ENCODE results near the gene CYB5R3.
"Not testable (repeated sequence)": the region's sequence is repeated elsewhere in the genome, so short reads cannot be mapped to it uniquely, and the experiment has no call there.

Gene CYB5R3

DNA sequence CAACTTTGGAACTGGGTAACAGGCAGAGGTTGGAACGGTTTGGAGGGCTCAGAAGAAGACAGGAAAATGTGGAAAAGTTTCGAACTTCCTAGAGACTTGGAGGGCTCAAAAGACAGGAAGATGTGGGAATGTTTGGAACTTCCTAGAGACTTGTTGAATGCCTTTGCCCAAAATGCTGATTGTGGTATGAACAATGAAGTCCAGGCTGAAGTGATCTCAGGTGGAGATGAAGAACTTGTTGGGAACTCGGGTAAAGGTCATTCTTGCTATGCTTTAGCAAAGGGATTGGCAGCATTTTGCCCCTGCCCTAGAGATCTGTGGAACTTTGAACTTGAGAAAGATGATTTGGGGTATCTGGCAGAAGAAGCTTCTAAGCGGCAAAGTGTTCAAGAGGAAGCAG lies 28.7 kb upstream of the CYB5R3 start:
- not testable (repeated sequence) for DNase-seq

DNA sequence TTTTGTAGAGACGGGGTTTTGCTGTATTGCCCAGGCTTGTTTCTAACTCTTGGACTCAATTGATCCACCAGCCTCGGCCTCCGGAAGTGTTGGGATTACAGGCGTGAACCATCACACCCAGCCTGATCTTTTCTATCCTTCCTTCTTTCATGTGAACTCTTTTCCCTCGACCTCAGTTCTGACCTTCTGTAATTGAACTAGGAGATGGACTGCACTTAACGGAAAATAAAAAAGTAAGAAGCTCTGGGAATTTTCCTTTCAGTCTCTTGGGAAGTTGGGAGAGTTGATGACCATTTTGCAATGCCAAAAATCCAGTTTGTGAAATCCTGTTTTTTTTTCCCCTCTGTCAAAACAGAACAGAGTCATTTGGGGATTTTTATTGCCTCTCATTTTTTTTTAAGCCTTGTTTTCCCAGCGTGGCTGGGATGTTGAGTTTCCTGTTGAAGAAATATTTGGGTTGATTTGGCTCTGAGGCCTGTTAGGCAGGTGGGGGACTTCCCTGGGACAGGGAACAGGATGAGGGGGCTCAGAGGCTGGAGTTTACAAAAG lies 26.9 kb upstream of the CYB5R3 start:
- no peak for DNase-seq

DNA sequence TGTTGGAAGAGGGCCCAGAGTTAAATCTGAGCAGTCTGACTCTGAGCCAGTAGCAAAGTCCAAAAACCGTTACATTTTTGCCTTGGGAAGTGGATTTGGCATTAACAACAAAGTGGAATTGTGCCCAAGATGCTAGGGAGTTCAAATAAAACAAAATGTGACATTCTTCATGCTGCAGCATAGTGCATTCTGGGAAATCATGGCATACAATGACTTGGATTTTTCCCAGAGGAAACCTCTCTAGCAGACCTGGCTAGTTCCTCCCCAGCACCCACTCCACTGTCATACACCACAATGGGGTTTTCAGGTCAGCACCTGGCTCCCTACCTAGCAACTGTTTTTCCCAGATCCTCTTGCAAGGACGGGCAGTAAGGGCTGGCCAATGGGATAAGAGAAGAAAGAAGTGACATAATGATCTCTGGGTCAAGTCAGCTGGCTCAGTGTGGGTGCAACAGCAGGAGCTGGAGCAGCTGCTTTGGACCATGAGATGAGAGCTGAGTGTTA lies 24.8 kb upstream of the CYB5R3 start:
- no peak for DNase-seq

DNA sequence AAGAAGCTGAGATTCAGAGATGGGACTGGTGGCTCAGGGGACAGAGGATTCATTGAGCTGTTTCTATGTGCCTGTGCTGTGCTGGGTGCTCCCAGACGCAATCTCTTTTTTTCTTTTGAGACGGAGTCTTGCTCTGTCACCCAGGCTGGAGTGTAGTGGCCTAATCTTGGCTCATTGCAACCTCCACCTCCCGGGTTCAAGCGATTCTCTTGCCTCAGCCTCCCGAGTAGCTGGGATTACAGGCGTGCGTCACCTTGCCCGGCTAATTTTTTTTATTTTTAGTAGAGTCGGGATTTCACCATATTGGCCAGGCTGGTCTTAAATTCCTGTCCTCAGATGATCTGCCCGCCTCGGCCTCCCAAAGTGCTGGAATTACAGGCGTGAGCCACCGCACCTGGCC lies 23.9 kb upstream of the CYB5R3 start:
- DNase-seq, result not testable (repeated sequence)

DNA sequence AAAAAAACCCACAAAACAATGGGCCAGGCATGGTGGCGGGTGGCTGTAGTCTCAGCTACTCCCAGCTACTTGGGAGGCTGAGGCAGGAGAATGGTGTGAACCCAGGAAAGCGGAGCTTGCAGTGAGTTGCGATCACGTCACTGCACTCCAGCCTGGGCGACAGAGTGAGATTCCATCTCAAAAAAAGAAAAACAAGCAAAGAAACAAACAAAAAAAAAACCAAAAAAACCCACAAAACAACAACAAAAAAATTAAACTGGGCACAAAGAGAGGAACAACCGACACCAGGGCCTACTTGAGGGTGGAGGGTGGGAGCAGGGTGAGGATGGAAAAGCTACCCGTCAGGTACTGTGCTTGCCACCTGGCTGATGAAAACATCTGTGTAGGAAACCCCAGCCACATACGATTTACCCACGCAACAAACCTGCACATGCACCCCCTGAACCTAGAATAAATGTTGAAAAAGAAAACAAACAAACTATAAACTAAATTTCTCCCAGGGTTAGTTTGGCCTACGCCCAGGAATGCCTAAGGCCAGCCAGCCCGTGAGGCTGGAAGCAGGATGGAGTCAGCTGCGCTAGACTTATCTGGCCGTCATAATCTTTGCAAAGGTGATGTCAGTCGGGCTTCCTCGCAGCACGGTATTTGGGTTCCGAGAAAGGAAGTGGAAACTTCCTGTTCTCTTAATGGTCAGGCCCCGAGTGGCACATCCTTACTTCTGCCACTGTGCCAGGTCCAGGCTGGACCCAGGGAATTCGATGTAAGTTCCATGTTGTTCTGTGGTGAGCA lies 21.9 kb upstream of the CYB5R3 start:
- DNase-seq, result no peak

DNA sequence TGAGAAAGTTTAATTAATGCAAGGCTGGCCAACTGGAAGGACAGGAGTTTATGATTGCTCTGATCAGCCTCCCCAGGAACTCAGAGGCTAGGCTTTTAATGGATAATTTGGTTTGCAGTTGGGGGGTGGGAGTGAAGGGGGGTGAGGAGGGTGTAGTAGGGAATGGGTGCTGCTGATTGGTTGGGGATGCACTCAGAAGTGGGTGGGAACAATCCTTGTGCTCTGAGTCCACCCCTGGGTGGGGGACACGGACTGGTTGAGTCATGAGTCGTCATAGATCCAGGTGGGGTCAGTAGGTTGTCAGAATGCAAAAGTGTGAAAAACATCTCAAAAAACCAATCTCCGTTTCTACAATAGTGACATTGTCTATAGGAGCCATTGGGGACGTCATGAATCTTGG lies 20.9 kb upstream of the CYB5R3 start:
- no peak for DNase-seq

DNA sequence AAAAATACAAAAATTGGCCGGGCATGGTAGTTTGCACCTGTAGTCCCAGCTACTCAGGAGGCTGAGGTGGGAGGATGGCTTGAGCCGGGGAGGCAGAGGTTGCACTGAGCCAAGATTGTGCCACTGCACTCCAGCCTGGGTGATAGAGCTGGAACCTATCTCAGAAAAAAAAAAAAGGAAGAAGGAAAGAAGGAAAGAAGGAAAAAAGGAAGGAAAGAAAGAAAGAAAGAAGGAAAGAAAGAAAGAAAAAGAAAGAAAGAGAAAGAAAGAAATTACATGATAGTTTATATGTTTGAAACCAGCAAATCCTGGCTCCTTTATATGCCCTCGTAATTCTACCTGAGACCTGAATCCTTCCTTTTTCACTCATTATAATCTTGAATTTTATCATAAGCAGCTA lies 17.2 kb upstream of the CYB5R3 start:
- not testable (repeated sequence) for DNase-seq

DNA sequence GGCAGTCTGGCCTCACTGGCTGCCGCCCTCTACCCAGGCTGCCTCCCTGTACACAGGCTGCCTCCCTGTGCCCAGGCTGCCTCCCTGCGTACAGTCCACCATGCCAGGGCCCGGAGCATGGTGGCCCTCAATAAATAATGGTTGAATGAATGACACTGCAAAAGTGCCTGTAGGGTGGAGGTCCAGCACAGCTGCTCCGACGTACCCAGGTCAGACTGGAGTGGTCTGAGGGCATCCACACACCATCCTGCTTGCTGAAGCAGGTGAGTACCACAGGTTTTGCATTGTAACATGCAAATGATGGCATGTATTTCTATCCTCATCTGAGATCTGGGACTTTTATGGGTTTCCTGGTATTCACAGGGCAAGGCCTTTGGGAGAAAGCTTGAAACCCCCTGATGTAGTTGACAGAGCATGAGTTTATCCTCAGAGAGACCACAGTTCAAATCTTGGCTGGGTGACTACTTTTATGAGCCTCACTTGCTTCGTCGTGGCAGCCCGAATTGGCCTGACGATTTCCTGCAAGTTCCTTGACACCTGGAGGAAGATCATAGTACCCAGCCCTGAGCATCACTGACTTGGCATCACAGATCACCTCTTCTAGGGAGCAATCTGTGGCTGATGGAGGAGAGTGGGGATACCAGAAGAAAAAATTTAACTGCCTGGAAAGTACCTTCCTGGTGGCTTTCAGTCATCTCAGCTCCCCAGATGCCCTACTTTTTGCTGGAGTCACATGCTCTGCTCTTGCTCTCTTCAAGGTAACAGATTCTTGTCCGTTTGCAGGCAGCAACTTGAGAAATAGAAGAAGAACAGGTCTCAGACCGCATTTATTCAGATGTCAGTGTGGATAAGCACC lies 16.0 kb upstream of the CYB5R3 start:
- DNase-seq, result no peak

DNA sequence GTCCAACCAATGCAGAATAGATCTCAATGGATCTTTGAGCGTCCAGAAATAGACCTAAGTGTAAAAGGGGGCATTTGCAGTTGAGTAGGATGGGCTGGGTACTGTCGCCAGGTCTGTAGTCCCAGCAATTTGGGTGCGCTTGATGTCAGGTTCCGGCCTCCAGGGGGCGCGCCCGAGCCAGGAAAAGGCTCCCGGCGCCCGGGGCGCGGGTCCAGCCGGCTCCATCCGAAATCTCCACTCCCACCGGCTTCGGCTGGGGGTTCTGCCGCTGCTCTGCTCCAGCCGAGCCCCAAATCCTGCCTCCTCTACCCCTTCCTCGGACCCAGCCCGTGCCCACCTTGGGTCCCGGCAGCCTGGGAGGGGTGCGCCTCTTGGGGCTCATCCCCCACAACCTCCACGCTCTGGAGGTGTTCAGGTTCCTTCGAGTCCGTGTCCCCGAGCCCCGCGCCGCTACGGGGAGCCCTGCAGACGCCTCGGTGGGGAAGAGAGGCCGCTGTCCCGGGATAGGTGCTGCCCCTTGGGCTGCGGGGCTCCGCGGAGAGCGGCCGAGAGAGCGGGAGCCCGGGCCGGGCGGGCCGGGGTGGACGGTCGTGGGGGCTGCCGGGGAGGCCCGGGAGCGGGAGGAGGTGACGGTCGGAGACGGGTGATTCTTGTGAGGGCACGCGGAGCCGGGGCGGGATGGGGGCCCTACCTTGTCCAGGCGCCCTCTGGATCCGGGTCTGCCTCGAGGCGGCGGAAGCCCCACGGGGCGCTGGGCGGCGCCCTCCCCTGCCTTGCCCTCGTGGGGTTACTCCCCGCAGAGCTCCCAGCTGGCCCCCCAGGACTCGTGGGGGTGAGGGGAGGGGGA lies 13.0 kb upstream of the CYB5R3 start:
- DNase-seq, result peak; percentile 77

DNA sequence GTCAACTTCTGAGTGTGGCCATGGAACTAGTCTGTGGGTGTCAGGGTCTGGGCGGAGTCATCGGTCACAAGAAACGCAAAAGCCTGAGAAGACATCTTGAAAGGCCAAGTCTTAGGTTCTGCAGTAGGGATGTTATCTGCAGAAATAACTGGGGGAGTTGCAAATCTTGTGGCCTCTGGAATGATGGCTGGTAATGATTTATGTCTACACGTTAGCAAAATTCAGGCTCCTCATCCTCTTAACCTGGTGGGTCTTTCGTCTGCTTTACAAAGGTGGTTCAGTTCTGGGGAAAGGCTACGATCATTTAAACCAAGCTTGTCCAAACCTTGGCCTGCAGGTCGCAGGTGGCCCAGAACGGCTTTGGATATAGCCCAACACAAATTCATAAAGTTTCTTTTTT lies 7.4 kb upstream of the CYB5R3 start:
- DNase-seq, result no peak

DNA sequence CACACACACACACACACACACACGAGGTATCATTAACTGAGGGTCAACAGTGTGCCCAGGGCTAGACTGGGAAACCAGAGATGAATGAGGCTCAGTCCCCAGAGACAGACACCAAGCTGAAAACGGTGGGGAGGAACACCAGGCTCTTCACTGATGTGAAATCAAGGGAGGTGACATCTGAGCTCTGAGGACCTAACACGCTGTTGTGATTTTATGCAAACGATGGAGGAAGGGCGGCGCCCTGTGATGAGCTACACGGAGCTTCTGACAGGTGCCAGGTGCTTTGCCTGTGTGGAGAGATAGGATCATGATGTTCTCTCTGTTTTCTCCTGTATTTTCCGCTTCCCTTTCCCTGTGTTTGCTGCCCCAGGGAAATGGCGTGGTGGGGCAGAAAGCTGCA lies 6.5 kb upstream of the CYB5R3 start:
- DNase-seq, result no peak

DNA sequence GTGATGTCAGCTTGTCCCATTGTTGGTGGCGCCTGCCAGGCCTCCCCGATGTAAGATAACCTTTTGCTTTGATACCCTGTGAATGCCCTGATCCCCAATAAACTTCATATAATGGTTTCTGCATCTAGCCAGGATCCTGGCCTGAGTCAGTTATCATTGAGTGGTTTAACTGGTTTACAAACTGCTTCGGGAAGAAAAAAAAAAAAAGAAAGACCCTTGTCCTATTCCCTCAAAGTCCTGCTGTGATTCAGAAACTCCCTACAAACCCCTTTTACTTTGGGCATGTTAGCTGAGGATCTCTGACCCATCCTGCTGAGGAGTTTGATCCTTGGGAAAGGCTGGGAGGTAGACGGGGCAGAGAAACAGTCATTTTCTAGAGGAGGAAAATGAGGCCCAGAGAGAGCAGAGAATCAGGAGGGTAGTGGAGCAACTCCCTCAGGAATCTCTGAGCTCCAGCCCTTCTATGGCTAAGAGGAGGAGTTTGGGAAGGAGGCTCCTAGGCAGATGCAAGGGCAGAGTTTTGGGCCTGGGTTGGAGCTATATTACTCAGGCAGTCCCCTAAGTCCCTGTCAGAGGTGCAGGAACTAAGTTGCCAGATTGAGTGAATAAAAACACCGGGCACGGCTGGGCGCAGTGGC lies 5.4 kb upstream of the CYB5R3 start:
- DNase-seq, result no peak

DNA sequence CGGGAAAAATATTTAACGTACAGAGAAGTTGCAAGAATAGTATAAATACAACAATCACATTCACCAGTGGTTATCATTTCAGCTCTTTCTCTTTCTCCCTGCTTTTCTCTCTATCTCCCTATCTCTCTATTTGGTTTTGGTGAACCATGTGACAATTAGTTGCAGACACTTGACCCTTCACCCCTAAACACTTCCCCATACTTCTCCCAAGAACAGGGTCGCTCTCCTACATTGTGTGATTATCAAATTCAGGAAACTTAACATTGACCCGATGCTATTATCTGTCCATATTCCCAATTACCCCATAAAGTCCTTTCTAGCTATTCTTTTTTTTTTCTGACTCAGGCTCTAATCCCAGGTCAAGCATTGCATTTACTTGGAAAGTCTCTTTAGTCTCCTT lies 4.8 kb upstream of the CYB5R3 start:
- no peak for DNase-seq

DNA sequence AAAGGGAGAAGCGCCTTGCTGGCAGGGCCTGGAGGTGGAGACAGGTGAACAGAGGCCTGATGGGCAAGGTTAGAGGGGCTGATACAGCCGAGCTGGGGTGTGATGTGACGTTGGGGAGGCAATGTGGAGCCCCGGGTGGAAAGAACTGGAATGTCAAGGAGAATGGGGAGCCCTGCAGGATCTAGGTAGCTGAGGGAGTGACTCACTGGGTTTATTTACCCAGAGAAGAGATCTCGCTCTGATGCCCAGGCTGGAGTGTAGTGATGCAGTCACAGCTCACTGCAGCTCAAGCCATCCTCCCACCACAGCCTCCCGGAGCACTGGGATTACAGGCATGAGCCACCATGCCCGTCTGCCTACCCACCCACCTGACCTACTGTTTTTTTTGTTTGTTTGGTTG lies 1.9 kb upstream of the CYB5R3 start:
- DNase-seq, result no peak

DNA sequence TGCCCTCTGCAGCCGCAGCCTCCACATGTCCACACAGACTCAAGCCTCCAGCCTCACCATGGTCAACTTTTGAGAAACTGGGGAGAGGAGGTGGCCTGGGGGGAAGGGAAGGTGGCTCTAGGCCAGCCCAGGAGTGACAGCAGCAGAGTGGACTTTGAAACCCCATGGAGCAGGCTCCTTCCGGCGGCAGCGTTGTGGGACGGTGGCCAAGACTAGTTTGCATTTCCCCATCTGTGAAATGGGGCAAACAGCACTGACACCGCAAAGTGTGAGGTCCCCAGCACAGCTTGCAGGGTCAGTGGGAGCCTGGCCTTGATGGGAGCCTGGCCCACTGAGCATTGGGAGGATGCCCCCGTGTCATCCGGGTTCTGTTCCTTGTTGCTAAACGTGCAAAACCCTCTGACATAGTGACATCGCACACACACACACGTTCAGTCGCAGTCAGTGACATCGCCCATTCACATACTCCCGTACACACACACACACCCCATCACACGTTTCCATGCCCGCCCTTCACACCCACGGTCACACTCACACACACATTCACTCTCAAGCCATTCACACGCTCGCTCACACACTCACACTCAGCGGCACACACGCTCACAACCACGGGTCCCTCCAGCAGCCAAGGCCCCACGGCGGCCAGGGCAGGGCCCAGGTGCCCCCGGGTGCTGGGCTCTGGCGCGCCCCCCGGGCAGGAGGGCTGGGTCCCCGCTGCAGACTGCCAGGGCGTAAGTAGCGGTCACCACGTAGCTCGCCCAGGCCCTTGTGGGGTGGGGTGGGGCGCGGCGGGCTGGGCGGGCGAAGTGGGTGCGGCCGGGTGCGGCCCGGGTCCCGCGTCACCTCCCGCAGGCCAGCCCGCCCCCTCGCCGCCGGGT lies 585 bp downstream of the CYB5R3 start:
- peak; percentile 27 for DNase-seq

DNA sequence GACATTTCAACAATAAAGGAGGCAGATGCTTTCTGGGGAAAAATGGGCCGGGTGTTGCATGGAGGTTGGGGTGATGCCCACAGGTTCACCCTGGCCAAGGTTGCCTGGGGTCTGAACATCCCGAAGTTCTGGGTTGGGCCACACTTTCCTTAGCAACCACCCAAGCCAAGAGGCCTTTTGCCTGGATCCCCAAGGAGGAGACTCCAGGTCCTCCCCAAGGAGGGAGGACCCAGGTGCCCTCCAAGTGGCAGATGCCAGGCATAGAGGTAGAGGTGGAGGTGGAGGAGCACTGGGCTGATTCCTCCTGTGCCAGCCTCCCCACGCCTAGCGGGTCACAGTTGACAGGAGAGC lies 1.2 kb downstream of the CYB5R3 start:
- DNase-seq, result no peak

DNA sequence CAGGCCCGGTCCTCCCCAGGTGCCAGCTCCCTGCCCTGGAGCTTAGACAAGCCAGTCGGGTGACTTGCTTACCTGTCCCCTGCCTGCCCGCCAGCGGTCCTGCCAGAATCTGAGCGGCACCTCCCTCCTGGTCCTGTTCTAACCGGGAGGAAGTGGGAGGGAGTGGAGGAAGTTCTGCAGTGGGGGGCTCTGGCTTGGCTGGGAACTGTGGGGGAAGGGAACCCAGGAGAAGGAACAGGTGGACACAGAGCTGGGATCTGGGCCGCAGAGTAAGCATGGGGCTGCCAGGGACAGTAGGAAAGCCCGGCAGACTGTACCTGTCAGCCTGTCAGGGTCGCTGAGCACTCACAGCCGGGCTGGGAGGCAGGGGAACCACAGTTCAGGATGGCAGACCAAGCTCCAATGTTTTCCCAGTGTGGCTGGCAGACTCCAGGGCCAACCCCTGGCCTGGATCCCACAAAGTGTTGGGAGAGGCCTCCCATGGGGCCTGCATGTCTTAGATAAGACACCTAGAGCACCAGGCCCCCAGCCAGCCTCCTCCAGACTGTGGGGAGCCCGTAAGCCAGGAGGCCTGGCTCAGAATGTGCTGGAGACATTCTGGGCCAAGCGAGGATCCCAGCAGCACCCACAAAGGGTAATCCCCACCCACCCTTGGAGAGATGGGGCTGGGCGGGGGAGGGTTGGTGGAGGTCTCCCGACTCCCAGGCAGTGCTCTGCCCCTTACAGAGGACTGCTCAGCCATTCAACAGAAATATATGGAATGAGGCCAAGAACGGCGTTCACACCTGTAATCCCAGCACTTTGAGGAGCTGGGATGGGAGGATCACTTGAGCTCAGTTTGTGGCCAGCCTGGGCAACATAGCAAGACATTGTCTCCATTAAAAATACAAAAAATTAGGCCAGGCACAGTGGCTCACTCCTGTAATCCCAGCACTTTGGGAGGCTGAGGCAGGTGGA lies 2.3 kb downstream of the CYB5R3 start:
- no peak for DNase-seq

DNA sequence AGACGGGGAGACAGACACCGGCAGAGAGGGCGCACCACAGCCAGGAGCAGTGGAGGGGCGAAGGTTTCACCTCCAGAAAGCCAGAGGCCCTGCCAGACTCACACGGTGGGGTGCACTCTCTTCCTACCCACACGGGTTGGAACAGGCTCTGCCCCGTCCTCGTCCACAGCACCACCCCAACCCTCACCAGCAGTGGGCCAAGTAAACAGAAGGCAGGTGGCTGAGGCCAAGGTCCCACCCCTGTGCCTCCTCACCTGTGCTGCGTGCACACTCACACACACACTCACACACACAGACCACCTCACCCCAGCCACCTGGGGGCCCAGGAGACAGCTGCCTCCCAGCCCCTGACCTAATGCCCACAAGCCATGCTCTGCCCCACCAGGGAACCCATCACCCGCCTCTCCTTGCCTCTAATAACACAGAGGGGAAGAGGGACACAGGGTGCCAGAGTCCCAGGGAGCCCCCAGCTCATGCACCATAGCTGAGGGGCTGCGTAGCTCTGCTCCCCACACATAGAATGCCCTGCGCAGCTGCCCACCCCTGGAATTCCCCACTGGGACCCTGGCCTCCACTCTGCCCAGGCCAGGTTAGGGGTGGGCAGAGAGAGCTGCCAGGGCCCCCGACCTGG lies 3.1 kb downstream of the CYB5R3 start:
- DNase-seq, result no peak

DNA sequence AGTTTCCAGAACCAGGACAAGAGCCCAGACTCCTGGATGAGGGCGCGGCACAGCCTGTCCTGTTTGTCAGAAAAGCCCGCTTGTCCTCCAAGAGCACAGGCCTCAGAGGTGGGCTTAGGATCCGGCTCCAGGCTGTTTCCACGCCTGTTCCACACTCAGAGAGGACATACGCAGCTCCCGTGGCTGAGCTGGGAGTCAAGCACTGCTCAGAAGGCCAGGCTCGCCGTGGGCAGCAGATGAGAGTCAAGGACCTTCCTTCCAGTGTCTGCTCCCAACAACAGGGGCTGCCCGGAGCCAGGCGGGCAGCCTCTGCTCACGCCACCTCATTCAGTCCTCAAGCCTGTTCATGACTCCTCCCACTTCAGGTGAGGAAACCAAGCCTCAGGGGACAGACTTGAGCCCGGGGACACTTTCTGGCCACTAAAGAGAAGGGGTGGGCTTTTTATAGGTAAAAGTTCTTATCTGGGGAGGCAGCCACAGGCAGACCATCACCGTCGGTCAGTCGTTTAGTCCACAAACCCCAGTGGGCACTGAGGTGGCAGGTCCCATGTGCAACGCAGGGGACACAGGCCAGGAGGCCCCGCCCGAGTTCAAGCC lies 3.8 kb downstream of the CYB5R3 start:
- DNase-seq, result no peak
